ENCODE results near the gene OR2B2.
A peak's percentile ranks its signal among the peaks of the same experiment; 100 is the strongest.

The OR2B2 gene

GRCh38 chr6:27864906-27865849 lies 47.0 kb downstream of the OR2B2 start:
- H3K9me3 ChIP-seq (replicated peaks in 1 of 2; ENCODE audit: control insufficient read depth in 2 of 2, insufficient read depth in 1 of 2, low read depth in 1 of 2, low read length in 2 of 2), result no peaks in the 10 kb centered on the region
- H3K9ac ChIP-seq (ENCODE audit: low read depth, low read length, poor library complexity), result peak overlapping the region; percentile 93
- peak overlapping the region; percentile 63 for H2BK15ac ChIP-seq (ENCODE audit: low read length)
- peak overlapping the region; percentile 68 for H2AK5ac ChIP-seq (ENCODE audit: low read depth, low read length)
- peak overlapping the region; percentile 71 to 94 for H3K4me3 ChIP-seq (ENCODE audit: low read length in 2 of 2)
- peak overlapping the region; percentile 74 for H3K4me2 ChIP-seq (ENCODE audit: insufficient read depth, low read length, poor library complexity, severe bottlenecking)
- no peak overlapping the region for H2BK120ac ChIP-seq (ENCODE audit: low read depth, low read length)
- H3K18ac ChIP-seq (ENCODE audit: low read length), result peak overlapping the region; percentile 89
- H3K27me3 ChIP-seq (ENCODE audit: control insufficient read depth in 3 of 3, insufficient read depth in 3 of 3, low read depth in 1 of 3, low read length in 3 of 3), result no peaks in the 10 kb centered on the region
- H2BK12ac ChIP-seq (ENCODE audit: low read length), result no peak overlapping the region
- no peak overlapping the region for H3K4ac ChIP-seq (ENCODE audit: low read length)
- peak; percentile 90 for DNase-seq (ENCODE audit: low spot score)
- no peaks in the 10 kb centered on the region for H3K79me1 ChIP-seq (ENCODE audit: low read depth, low read length)
- peak overlapping the region; percentile 92 for H3K27ac ChIP-seq (replicated peaks; ENCODE audit: low read length)
- H4K91ac ChIP-seq (ENCODE audit: low read depth, low read length, poor library complexity), result no peak overlapping the region
- no CpG with 5 or more reads among the region's 58 CpGs for WGBS, 2 donors (ENCODE audit: extremely low coverage in 2 of 2, insufficient read length in 2 of 2, insufficient replicate concordance in 1 of 2)
- H4K8ac ChIP-seq (ENCODE audit: low read depth, low read length), result no peak overlapping the region
- H2AFZ ChIP-seq (ENCODE audit: low read length), result peak overlapping the region; percentile 89
- no peaks in the 10 kb centered on the region for H3K36me3 ChIP-seq (replicated peaks in 1 of 2; ENCODE audit: control insufficient read depth in 2 of 2, insufficient read depth in 2 of 2, low read length in 2 of 2)
- no peak overlapping the region for H2BK5ac ChIP-seq (ENCODE audit: low read length)
- peaks cover 0 to 2% of the 10 kb centered on the region in 2 donors for H3K4me1 ChIP-seq (ENCODE audit: control insufficient read depth in 2 of 2, insufficient read depth in 1 of 2, low read depth in 1 of 2, low read length in 2 of 2)
- H3K23ac ChIP-seq (ENCODE audit: low read depth, low read length, poor library complexity), result peak overlapping the region; percentile 98
- no peak overlapping the region for H3K14ac ChIP-seq (ENCODE audit: low read length)

- no peaks in the 10 kb centered on the region for H3K27me3 ChIP-seq (ENCODE audit: control insufficient read depth in 3 of 3, insufficient read depth in 3 of 3, low read depth in 1 of 3, low read length in 3 of 3)
- peak overlapping the region; percentile 71 to 78 for H3K4me3 ChIP-seq (ENCODE audit: low read length in 2 of 2)
- peak overlapping the region; percentile 89 for H2AFZ ChIP-seq (ENCODE audit: low read length)
- peak overlapping the region; percentile 20 for H3K18ac ChIP-seq (ENCODE audit: low read length)
- DNase-seq (ENCODE audit: low spot score), result no peak
- no peak overlapping the region for H2BK120ac ChIP-seq (ENCODE audit: low read depth, low read length)
- H2BK5ac ChIP-seq (ENCODE audit: low read length), result peak overlapping the region; percentile 95
- H3K9ac ChIP-seq (ENCODE audit: low read depth, low read length, poor library complexity), result peak overlapping the region; percentile 70
- no peaks in the 10 kb centered on the region for H3K79me1 ChIP-seq (ENCODE audit: low read depth, low read length)
- no peak overlapping the region for H2BK12ac ChIP-seq (ENCODE audit: low read length)
- whole genome bisulfite sequencing, 2 donors (ENCODE audit: extremely low coverage in 2 of 2, insufficient read length in 2 of 2, insufficient replicate concordance in 1 of 2), result no CpG with 5 or more reads among the region's 51 CpGs
- H3K27ac ChIP-seq (replicated peaks; ENCODE audit: low read length), result peak overlapping the region; percentile 13
- peak overlapping the region; percentile 68 for H2AK5ac ChIP-seq (ENCODE audit: low read depth, low read length)
- no peak overlapping the region for H4K8ac ChIP-seq (ENCODE audit: low read depth, low read length)
- H3K23ac ChIP-seq (ENCODE audit: low read depth, low read length, poor library complexity), result no peak overlapping the region
- H3K4me2 ChIP-seq (ENCODE audit: insufficient read depth, low read length, poor library complexity, severe bottlenecking), result peak overlapping the region; percentile 43
- peaks cover 0 to 2% of the 10 kb centered on the region in 2 donors for H3K4me1 ChIP-seq (ENCODE audit: control insufficient read depth in 2 of 2, insufficient read depth in 1 of 2, low read depth in 1 of 2, low read length in 2 of 2)
- H3K14ac ChIP-seq (ENCODE audit: low read length), result peak overlapping the region; percentile 25
- no peaks in the 10 kb centered on the region for H3K36me3 ChIP-seq (replicated peaks in 1 of 2; ENCODE audit: control insufficient read depth in 2 of 2, insufficient read depth in 2 of 2, low read length in 2 of 2)
- H3K9me3 ChIP-seq (replicated peaks in 1 of 2; ENCODE audit: control insufficient read depth in 2 of 2, insufficient read depth in 1 of 2, low read depth in 1 of 2, low read length in 2 of 2), result no peaks in the 10 kb centered on the region
- no peak overlapping the region for H3K4ac ChIP-seq (ENCODE audit: low read length)
- peak overlapping the region; percentile 76 for H4K91ac ChIP-seq (ENCODE audit: low read depth, low read length, poor library complexity)
- peak overlapping the region; percentile 90 for H2BK15ac ChIP-seq (ENCODE audit: low read length)
Observed at GRCh38 chr6:27863962-27864905, 48.0 kb downstream of the OR2B2 start.

- H2BK15ac ChIP-seq (ENCODE audit: low read length), result no peak overlapping the region
- H3K36me3 ChIP-seq (replicated peaks in 1 of 2; ENCODE audit: control insufficient read depth in 2 of 2, insufficient read depth in 2 of 2, low read length in 2 of 2), result no peaks in the 10 kb centered on the region
- H4K8ac ChIP-seq (ENCODE audit: low read depth, low read length), result no peak overlapping the region
- H3K27ac ChIP-seq (replicated peaks; ENCODE audit: low read length), result no peak overlapping the region
- no peak overlapping the region for H3K23ac ChIP-seq (ENCODE audit: low read depth, low read length, poor library complexity)
- no peak overlapping the region for H2BK12ac ChIP-seq (ENCODE audit: low read length)
- H3K4me1 ChIP-seq (ENCODE audit: control insufficient read depth in 2 of 2, insufficient read depth in 1 of 2, low read depth in 1 of 2, low read length in 2 of 2), result no peaks in the 10 kb centered on the region
- H3K9me3 ChIP-seq (replicated peaks in 1 of 2; ENCODE audit: control insufficient read depth in 2 of 2, insufficient read depth in 1 of 2, low read depth in 1 of 2, low read length in 2 of 2), result no peaks in the 10 kb centered on the region
- H4K91ac ChIP-seq (ENCODE audit: low read depth, low read length, poor library complexity), result no peak overlapping the region
- no peak overlapping the region for H2BK5ac ChIP-seq (ENCODE audit: low read length)
- H3K4ac ChIP-seq (ENCODE audit: low read length), result no peak overlapping the region
- no peak overlapping the region for H3K18ac ChIP-seq (ENCODE audit: low read length)
- H3K79me1 ChIP-seq (ENCODE audit: low read depth, low read length), result no peaks in the 10 kb centered on the region
- H3K4me2 ChIP-seq (ENCODE audit: insufficient read depth, low read length, poor library complexity, severe bottlenecking), result no peak overlapping the region
- no peak overlapping the region for H2AFZ ChIP-seq (ENCODE audit: low read length)
- no peak overlapping the region for H3K14ac ChIP-seq (ENCODE audit: low read length)
- H2AK5ac ChIP-seq (ENCODE audit: low read depth, low read length), result no peak overlapping the region
- no peak overlapping the region for H2BK120ac ChIP-seq (ENCODE audit: low read depth, low read length)
- no peak for DNase-seq (ENCODE audit: low spot score)
- WGBS, 2 donors (ENCODE audit: extremely low coverage in 2 of 2, insufficient read length in 2 of 2, insufficient replicate concordance in 1 of 2), result no CpG with 5 or more reads among the region's 6 CpGs
- H3K9ac ChIP-seq (ENCODE audit: low read depth, low read length, poor library complexity), result no peak overlapping the region
- no peak overlapping the region for H3K4me3 ChIP-seq (ENCODE audit: low read length in 2 of 2)
- H3K27me3 ChIP-seq (ENCODE audit: control insufficient read depth in 3 of 3, insufficient read depth in 3 of 3, low read depth in 1 of 3, low read length in 3 of 3), result no peaks in the 10 kb centered on the region
Observed at GRCh38 chr6:27862396-27863066, 49.7 kb downstream of the OR2B2 start.
